ENCODE measurements around the gene MAPK4.

The MAPK4 gene

DNA sequence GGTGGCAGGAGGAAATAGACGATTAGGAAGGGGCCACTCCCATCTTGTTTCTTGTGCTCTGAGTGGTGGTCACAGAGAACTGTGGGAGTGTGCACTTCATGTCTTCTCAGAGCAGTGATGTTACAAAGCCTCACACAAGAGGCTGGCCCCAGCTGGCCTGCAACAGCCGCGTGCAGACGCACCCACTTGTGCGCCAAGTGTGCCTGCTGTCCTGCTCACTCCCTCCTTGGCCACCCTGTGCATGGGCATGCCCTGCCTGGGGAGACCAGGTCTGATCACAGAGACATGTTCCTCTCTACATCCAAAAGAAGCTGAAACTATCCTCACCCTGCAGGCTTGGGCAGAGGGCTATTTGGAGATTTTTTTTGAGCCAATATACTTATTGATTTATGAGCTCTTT lies 151.5 kb downstream of the MAPK4 start:
- Histone ChIP-seq H3K27ac (ENCODE audit: insufficient read depth, low read depth, low read length, poor library complexity, severe bottlenecking) (no peak overlapping the region), H3K4me3 (ENCODE audit: insufficient read depth, low read depth, low read length) (no peak overlapping the region), H3K4me1 (ENCODE audit: control insufficient read depth, insufficient read depth, low read length) (peaks cover 14% of the 10 kb centered on the region), H3K27me3 (ENCODE audit: control insufficient read depth, insufficient read depth, low read length, poor library complexity, severe bottlenecking) (no peaks in the 10 kb centered on the region), H3K36me3 (ENCODE audit: control insufficient read depth, insufficient read depth, low read length) (no peaks in the 10 kb centered on the region), H3K9me3 (ENCODE audit: control insufficient read depth, low read length) (no peaks in the 10 kb centered on the region)
- 77 to 84% methylated on average over 5 of the region's 5 CpGs for WGBS, 2 experiments

DNA sequence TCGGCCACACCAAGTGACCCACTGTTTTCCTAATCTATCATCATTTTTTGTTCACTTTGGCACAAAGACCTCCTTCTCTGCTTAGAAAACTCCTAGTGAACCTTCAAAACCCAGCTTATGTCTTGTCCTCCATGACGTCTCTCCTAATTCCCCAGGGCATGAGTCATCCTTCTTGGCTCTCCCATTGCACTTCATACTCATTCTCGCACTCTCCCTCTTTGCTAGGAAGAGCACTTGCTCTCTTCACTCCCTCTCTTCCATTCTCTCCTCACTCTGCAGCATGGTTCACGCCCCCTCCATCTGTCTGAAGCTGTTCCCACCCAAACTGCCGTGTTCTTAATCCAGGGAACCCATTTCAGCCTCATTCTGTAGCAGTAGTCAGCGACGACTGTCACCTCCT lies 156.0 kb downstream of the MAPK4 start:
- 90 to 94% methylated on average over 7 of the region's 7 CpGs for WGBS, 2 experiments
- no peak overlapping the region for H3K27ac ChIP-seq (ENCODE audit: insufficient read depth, low read depth, low read length, poor library complexity, severe bottlenecking)
- no peaks in the 10 kb centered on the region for H3K27me3 ChIP-seq (ENCODE audit: control insufficient read depth, insufficient read depth, low read length, poor library complexity, severe bottlenecking)
- no peaks in the 10 kb centered on the region for H3K9me3 ChIP-seq (ENCODE audit: control insufficient read depth, low read length)
- H3K4me1 ChIP-seq (ENCODE audit: control insufficient read depth, insufficient read depth, low read length) = peaks cover 5% of the 10 kb centered on the region
- H3K4me3 ChIP-seq (ENCODE audit: insufficient read depth, low read depth, low read length) = no peak overlapping the region
- no peaks in the 10 kb centered on the region for H3K36me3 ChIP-seq (ENCODE audit: control insufficient read depth, insufficient read depth, low read length)

DNA sequence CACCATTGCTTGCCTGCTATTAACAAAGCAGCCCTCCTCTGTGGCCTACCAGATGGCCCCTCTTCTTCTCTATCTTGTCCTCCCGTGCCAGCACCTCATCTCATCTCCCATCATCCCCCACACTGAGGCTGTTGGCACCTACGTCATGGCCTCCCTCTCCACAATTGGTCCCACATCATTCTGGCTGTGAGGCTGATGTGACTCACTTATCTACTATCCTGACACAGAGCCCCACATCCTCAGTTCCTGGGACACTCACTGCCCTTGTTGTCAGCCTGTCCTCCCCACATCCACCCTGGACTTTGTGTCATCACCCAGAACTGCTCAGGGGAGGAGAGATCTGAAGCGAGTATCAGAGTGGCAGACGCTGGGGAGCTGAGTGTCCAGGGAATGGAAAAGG lies 157.0 kb downstream of the MAPK4 start:
- Histone ChIP-seq H3K27ac (ENCODE audit: insufficient read depth, low read depth, low read length, poor library complexity, severe bottlenecking) (no peak overlapping the region), H3K9me3 (ENCODE audit: control insufficient read depth, low read length) (no peaks in the 10 kb centered on the region), H3K4me3 (ENCODE audit: insufficient read depth, low read depth, low read length) (no peak overlapping the region), H3K4me1 (ENCODE audit: control insufficient read depth, insufficient read depth, low read length) (peaks cover 5% of the 10 kb centered on the region), H3K27me3 (ENCODE audit: control insufficient read depth, insufficient read depth, low read length, poor library complexity, severe bottlenecking) (no peaks in the 10 kb centered on the region), H3K36me3 (ENCODE audit: control insufficient read depth, insufficient read depth, low read length) (no peaks in the 10 kb centered on the region)
- 90 to 94% methylated on average over 4 of the region's 4 CpGs for WGBS, 2 experiments

DNA sequence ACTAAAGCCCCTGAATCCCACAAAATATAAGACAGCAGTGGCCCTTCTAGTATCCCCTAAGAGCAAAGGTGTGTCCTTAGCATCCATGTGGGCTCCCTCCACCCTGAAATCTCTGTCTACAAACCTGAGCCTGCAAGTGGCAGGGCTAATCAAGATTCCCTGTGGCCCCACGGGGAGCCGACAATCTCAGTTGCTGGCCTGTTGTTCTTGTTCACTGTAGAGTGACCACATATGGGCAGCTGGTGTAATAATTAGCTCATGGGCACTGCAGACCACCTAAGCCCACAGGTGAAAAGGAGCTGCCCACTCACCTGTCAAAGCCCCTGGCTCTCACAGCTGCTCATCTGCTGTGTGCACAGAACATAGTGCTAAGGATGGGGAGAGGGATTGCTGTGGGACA lies 157.7 kb downstream of the MAPK4 start:
- Histone ChIP-seq H3K9me3 (ENCODE audit: control insufficient read depth, low read length) (no peaks in the 10 kb centered on the region), H3K36me3 (ENCODE audit: control insufficient read depth, insufficient read depth, low read length) (no peaks in the 10 kb centered on the region), H3K4me1 (ENCODE audit: control insufficient read depth, insufficient read depth, low read length) (peaks cover 5% of the 10 kb centered on the region), H3K27me3 (ENCODE audit: control insufficient read depth, insufficient read depth, low read length, poor library complexity, severe bottlenecking) (no peaks in the 10 kb centered on the region), H3K4me3 (ENCODE audit: insufficient read depth, low read depth, low read length) (no peak overlapping the region), H3K27ac (ENCODE audit: insufficient read depth, low read depth, low read length, poor library complexity, severe bottlenecking) (no peak overlapping the region)
- WGBS, 2 experiments = 85 to 86% methylated on average over 2 of the region's 2 CpGs

DNA sequence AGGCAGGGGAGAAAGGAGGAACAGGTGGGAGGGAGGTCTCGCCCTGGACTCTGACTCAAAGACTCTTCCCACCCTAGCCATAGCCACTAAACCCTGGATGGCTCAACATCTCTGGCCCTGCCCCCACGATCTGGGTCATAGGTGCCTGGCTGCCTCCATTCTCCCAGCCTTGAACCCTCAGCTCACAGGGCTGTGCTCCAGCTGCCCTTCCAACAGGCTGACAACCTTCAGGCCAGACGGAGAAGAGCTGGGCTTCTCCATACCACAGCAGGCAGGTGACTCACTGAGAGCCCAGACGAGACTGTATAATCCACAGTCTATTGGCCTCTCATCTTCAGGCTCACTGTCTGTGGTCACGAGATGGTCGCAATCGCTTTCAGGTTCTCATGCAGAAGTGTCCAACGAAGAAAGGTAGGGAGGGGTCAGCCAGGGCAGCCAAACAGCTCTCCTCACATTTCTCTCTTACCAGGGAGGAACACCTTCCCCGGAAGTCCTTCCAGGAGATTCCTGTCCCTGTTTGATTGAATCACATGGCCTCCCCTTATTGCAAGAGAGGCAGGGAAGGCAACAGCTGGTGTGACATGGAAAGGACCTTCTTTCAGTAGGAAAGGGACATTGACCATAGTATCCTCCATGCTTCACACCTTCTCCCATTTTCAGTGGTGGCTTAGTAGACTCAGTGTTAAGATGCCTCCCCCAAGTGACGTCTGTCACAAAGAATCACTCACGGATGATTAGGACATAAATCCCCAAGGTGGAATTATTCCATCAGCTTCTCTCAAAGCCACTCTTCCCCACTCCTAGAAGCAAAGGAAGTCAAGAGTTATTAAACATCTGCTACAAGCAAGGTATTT lies 159.8 kb downstream of the MAPK4 start:
- H3K9me3 ChIP-seq (ENCODE audit: control insufficient read depth, low read length) = no peaks in the 10 kb centered on the region
- WGBS, 2 experiments = 92 to 94% methylated on average over 11 of the region's 11 CpGs
- no peaks in the 10 kb centered on the region for H3K36me3 ChIP-seq (ENCODE audit: control insufficient read depth, insufficient read depth, low read length)
- peaks cover 11% of the 10 kb centered on the region for H3K4me1 ChIP-seq (ENCODE audit: control insufficient read depth, insufficient read depth, low read length)
- no peak overlapping the region for H3K27ac ChIP-seq (ENCODE audit: insufficient read depth, low read depth, low read length, poor library complexity, severe bottlenecking)
- H3K4me3 ChIP-seq (ENCODE audit: insufficient read depth, low read depth, low read length) = no peak overlapping the region
- H3K27me3 ChIP-seq (ENCODE audit: control insufficient read depth, insufficient read depth, low read length, poor library complexity, severe bottlenecking) = no peaks in the 10 kb centered on the region

DNA sequence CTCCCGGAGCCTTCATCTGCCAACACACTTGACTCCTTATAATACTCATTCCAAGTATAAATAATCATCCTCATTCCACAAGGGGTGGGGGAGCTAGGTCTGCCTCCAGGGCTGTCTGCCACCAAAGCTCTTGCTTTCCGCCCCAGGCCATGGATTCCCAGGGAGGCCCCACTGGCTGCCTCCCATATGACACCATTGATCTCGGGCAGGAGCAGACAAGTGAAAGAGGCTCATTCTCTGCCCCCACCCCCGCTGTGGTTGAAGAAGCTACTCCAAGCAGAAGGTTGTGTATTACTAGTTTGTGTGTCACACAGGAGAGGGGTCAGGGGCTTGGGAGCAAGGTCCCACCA lies 160.4 kb downstream of the MAPK4 start:
- Histone ChIP-seq H3K36me3 (ENCODE audit: control insufficient read depth, insufficient read depth, low read length) (no peaks in the 10 kb centered on the region), H3K27ac (ENCODE audit: insufficient read depth, low read depth, low read length, poor library complexity, severe bottlenecking) (no peak overlapping the region), H3K4me1 (ENCODE audit: control insufficient read depth, insufficient read depth, low read length) (peaks cover 12% of the 10 kb centered on the region), H3K4me3 (ENCODE audit: insufficient read depth, low read depth, low read length) (no peak overlapping the region), H3K9me3 (ENCODE audit: control insufficient read depth, low read length) (no peaks in the 10 kb centered on the region), H3K27me3 (ENCODE audit: control insufficient read depth, insufficient read depth, low read length, poor library complexity, severe bottlenecking) (no peaks in the 10 kb centered on the region)
- 89 to 91% methylated on average over 4 of the region's 4 CpGs for WGBS, 2 experiments

DNA sequence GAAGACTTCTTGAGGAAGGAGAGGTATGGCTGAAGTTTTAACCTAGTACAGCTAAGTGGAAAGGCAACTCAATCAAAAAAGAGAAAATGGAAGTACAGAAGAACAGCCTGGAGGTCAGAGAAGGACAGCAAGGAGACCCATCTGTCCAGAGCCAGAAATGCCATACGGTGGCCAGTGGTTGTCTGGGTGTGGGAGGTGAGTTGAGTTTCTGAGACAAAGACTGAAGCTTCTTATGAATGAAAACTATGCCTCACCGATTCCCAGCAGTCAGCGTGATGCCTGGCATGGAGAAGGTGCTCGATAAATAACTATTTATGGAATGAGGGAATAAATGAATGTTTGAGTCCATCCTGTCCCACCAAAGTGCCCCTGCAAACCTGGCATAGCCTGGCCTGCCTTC lies 161.1 kb downstream of the MAPK4 start:
- WGBS, 2 experiments = 95 to 97% methylated on average over 4 of the region's 4 CpGs
- no peaks in the 10 kb centered on the region for H3K9me3 ChIP-seq (ENCODE audit: control insufficient read depth, low read length)
- H3K4me1 ChIP-seq (ENCODE audit: control insufficient read depth, insufficient read depth, low read length) = peaks cover 12% of the 10 kb centered on the region
- H3K36me3 ChIP-seq (ENCODE audit: control insufficient read depth, insufficient read depth, low read length) = no peaks in the 10 kb centered on the region
- H3K4me3 ChIP-seq (ENCODE audit: insufficient read depth, low read depth, low read length) = no peak overlapping the region
- no peaks in the 10 kb centered on the region for H3K27me3 ChIP-seq (ENCODE audit: control insufficient read depth, insufficient read depth, low read length, poor library complexity, severe bottlenecking)
- no peak overlapping the region for H3K27ac ChIP-seq (ENCODE audit: insufficient read depth, low read depth, low read length, poor library complexity, severe bottlenecking)

DNA sequence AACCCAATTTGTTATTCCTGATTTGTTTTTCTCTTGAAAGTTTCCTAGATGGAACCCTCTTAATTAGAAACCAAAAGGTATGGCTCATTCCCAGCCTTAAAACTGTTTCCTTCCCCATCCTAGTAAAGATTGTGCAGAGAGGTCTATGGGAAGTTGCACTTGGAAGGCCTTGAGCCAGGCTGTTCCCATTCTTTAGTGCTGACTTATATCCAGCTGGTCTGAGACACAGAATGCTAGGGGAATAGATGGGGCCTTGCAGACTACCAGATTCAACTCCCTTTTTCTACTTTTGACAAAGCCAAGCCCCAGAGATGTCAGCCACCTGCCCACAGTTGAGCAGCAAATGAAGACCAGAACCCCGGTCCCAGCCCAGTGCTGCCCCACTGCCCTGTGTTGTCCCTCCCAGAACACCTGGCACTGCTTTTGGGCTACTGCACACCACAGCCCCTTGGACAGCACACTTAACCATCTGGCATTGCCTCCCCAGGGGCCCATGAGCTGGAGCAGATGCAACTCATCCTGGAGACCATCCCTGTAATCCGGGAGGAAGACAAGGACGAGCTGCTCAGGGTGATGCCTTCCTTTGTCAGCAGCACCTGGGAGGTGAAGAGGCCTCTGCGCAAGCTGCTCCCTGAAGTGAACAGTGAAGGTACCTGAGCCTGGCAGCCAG lies 161.7 kb downstream of the MAPK4 start:
- WGBS, 2 experiments = 94 to 96% methylated on average over 4 of the region's 4 CpGs
- no peak overlapping the region for H3K27ac ChIP-seq (ENCODE audit: insufficient read depth, low read depth, low read length, poor library complexity, severe bottlenecking)
- H3K27me3 ChIP-seq (ENCODE audit: control insufficient read depth, insufficient read depth, low read length, poor library complexity, severe bottlenecking) = no peaks in the 10 kb centered on the region
- H3K4me3 ChIP-seq (ENCODE audit: insufficient read depth, low read depth, low read length) = no peak overlapping the region
- no peaks in the 10 kb centered on the region for H3K36me3 ChIP-seq (ENCODE audit: control insufficient read depth, insufficient read depth, low read length)
- peaks cover 12% of the 10 kb centered on the region for H3K4me1 ChIP-seq (ENCODE audit: control insufficient read depth, insufficient read depth, low read length)
- H3K9me3 ChIP-seq (ENCODE audit: control insufficient read depth, low read length) = no peaks in the 10 kb centered on the region

DNA sequence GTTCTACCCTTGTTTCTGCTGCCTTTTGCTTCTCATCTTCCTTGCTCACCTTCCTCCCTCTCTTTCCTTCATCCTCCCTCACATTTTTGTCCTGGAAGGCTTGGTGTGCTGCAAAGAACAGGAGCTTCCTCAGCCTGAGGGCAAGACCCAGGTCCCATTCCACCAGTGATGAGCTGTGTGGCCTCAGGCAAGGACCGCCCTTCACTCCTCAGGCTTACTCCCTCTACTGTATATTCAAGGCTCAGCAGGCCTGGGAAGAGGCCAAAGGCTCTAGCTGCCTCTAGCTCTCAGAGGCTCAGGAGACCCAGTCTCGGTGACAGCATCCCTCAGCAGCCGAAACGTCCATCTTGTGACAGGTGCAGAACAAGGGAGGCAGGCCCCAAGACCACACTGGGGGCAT lies 162.4 kb downstream of the MAPK4 start:
- Histone ChIP-seq H3K4me1 (ENCODE audit: control insufficient read depth, insufficient read depth, low read length) (peaks cover 12% of the 10 kb centered on the region), H3K4me3 (ENCODE audit: insufficient read depth, low read depth, low read length) (no peak overlapping the region), H3K27me3 (ENCODE audit: control insufficient read depth, insufficient read depth, low read length, poor library complexity, severe bottlenecking) (no peaks in the 10 kb centered on the region), H3K9me3 (ENCODE audit: control insufficient read depth, low read length) (no peaks in the 10 kb centered on the region), H3K27ac (ENCODE audit: insufficient read depth, low read depth, low read length, poor library complexity, severe bottlenecking) (no peak overlapping the region), H3K36me3 (ENCODE audit: control insufficient read depth, insufficient read depth, low read length) (no peaks in the 10 kb centered on the region)
- 91 to 95% methylated on average over 4 of the region's 4 CpGs for WGBS, 2 experiments

DNA sequence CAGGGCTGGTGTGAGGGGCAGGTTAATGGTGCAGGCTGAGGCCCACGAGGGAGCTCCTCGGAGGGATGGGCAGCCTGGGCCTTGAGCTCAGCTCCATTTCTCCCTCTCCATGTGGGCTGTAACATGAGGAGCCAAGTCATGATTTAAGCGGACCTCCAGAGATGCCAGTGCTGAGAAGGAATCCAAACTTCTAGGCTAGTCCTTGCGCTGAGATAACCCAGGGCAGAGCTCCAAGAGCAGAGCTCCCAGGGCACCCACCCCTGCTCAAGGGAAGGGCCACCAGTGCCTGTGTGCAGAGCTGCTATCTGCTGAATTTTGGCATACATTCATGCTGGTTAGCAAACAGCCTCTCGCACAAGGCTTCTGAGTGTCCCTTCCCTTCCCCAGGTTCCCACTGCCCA lies 164.9 kb downstream of the MAPK4 start:
- 83 to 87% methylated on average over 5 of the region's 5 CpGs for WGBS, 2 experiments
- H3K4me3 ChIP-seq (ENCODE audit: insufficient read depth, low read depth, low read length) = no peak overlapping the region
- no peak overlapping the region for H3K27ac ChIP-seq (ENCODE audit: insufficient read depth, low read depth, low read length, poor library complexity, severe bottlenecking)
- no peaks in the 10 kb centered on the region for H3K27me3 ChIP-seq (ENCODE audit: control insufficient read depth, insufficient read depth, low read length, poor library complexity, severe bottlenecking)
- H3K9me3 ChIP-seq (ENCODE audit: control insufficient read depth, low read length) = no peaks in the 10 kb centered on the region
- no peaks in the 10 kb centered on the region for H3K36me3 ChIP-seq (ENCODE audit: control insufficient read depth, insufficient read depth, low read length)
- H3K4me1 ChIP-seq (ENCODE audit: control insufficient read depth, insufficient read depth, low read length) = peaks cover 7% of the 10 kb centered on the region

Data from ectodermal cell (in vitro differentiated cells).